HCEC 1CT (cell line): Measurements from ENCODE around the gene ZNF883.

ENCODE experiments used
- DNase-seq: peaks from one replicate; pipeline ENCODE4 v3.0.0-alpha.2; 2017

ZNF883 gene

DNA sequence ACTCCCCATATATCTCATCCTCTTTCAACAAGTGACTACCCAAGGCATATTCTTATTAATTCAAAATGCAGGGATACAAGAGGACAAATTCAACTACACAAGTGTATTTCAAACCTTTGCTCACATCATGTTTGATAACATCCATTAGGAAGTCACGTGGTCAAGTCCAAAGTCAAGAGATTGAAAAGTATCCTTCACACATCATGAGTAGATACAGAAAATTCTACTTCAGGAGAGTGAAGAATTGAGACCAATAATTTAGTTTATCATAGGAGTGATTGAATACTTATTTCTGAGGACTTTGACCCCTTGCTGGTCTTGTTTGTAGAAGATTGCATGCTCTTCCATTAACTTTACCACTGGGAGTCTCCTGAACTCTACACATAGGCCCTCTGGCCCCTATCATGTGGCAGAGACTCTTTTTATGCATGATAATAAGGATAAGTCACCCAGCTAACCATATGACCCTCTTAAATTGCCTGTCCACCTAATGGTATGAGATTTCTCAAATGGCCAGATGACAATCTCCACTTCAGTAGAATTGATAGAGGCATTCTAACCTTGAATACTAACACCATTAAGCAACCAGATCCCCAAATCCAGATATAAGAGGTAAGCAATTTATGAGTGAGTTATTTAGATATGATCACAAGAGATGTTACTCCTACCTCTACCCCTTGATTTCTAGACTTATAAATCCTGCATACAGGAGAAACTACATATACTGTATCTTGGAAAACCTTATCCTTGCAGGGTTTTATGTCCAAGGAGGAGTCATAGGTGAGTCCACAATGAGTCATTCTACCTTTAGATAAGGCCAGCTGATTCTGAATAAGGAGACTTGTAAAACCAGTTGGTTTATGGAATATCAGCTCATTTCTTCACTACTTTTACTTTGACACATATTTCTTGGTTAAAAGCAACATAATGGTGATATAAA is 94.7 kb downstream of the ZNF883 start:
- no peak for DNase-seq

DNA sequence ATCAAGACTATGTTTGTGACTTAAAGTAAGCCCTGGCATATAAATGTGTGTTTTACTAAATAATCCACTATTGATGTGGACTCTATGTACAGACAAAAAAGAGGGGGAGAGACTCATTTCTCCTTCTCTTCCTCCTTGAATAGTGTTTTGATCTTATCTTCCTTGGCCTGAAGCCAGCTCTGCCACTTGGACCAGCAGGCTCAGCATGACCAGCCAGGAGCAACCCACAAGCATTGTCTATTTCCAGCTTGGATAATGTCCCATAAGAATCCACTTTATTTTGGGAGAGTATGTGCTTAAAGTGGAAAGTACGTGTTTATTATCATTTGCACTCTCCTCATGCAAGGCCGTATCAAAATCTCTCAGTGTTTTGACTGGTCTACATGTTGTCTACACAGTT is 97.5 kb downstream of the ZNF883 start:
- DNase-seq: no peak

DNA sequence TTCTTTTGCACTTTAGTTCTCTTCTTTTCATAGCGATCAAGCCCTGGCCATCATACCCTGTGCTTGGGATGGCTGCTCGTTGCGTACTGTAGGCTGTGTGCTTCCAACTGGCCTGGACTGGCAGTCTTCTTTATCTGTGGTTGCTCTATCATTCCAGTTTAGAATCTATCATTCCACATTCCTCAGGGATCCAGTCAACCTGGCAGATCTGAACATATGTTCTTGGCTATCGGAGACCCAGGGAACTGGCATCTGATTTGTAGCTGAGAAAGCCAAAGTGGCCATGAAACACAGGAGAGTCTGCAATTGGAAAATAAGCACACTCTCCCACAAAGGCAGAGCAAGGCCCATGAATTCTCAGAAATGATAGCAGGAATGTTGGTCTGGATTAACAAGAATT is 98.7 kb downstream of the ZNF883 start:
- no peak for DNase-seq

DNA sequence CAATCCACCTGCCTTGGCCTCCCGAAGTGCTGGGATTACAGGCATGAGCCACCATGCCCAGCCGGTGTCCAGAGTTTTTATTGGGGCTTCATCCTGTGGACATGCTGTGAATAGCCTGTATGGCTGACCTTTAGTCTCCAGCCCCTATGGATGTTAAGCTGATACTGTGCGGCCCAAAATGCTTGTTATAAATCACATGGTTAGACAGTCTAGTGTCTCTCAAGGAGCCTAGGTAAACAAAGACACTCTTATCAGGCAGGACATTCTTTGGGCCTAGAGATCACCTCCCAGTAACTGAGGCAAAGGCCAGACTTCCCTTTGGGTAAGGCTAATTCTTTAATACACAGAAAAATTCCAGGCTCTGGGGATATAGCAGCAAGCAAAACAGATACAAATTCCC is 99.4 kb downstream of the ZNF883 start:
- no peak for DNase-seq

DNA sequence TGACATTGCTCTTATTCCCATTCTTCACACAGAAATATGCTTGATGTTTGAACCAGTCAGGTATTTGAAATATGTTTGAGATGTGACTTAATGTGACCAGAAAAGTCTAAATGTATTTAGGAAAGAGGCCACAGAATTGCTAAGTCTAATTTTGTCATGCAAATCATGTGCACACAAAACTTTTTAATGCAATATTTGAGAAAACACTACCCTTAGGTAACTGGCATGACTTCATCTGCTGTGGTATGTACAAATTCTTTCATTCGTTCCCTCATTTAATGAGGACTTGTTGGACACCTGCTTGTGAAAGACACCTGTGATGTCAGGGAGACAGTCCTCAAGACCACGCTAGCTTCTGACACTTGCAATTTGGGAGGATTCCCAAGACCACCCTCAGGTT is 100.3 kb downstream of the ZNF883 start:
- no peak for DNase-seq
